Activated naive CD4-positive, alpha-beta T cell treated with anti-CD3 and anti-CD28 coated beads for 36 hours (primary cell): ENCODE measurements around the gene FBF1. TPM values are rescaled to one million over a fixed set of nuclear protein-coding genes. Genes with fewer than 3 reads are reported as not detected.

Experiments used
- CTCF ChIA-PET: fragments of 350-600 bp; sonication (Branson Sonifier 250); formaldehyde crosslinking; loops from one replicate; lab custom pipeline; 2021; ENCODE audit warnings: antibody characterized with exemption; lab: Charles Lee
- DNase-seq: peaks from one replicate; pipeline ENCODE4 v3.0.0-alpha.2; 2020
- H3K27ac Mint-ChIP-seq: one replicate; pipeline ENCODE4 v1.8.0; 2021; ENCODE audit warnings: mild to moderate bottlenecking, mixed read lengths
- H3K27me3 Mint-ChIP-seq: one replicate; pipeline ENCODE4 v1.8.0; 2021; ENCODE audit warnings: low read depth, mixed read lengths
- H3K36me3 Mint-ChIP-seq: one replicate; pipeline ENCODE4 v1.8.0; 2021; ENCODE audit warnings: low read depth, mixed read lengths
- H3K4me1 Mint-ChIP-seq: one replicate; pipeline ENCODE4 v1.8.0; 2021; ENCODE audit warnings: low read depth, mixed read lengths
- H3K4me3 Mint-ChIP-seq: one replicate; pipeline ENCODE4 v1.8.0; 2021; ENCODE audit warnings: mild to moderate bottlenecking, moderate library complexity, mixed read lengths
- H3K9me3 Mint-ChIP-seq: one replicate; pipeline ENCODE4 v1.8.0; 2021; ENCODE audit warnings: mixed read lengths
- intact Hi-C: fragments of 100-400 bp; cut with micrococcal nuclease; formaldehyde crosslinking; loops from one replicate; pipeline ENCODE4 v1.15.1; 2023
- total RNA-seq, 2 experiments: library from RNA; stranded (reverse); gene quantifications; one replicate each; pipeline ENCODE4 v1.2.3, GENCODE V29; 2021

The FBF1 gene
- 10 to 100 TPM; 20.7 to 21.0 TPM for total RNA-seq

- Mint-ChIP-seq H3K4me3 (peak within 1 kb of the TSS; percentile 88), H3K9me3 (no peaks in the 10 kb centered on the region), H3K27me3 (no peaks in the 10 kb centered on the region), H3K36me3 (peaks cover 2% of the 10 kb centered on the region), H3K27ac (peak within 1 kb of the TSS; percentile 76), H3K4me1 (peaks cover 11% of the 10 kb centered on the region)
- CTCF ChIA-PET = interaction anchor here (0.7 to 2.2 kb wide), 4 partner anchors 14 to 412 kb away, joined by 3 to 6 read pairs (median 4); no protein-coding TSS in a partner anchor
- intact Hi-C loops = loop anchor here (1.0 kb wide), 3 partner anchors 36 to 413 kb away; partner anchors contain the start of genes ACOX1 and TEN1
- DNase-seq = peak; percentile 92
Observed at GRCh38 chr17:75940727-75941441, at the start of gene FBF1. FBF1 (minus strand) TSS chr17:75941042; CDS start chr17:75938149, 2,893 bp downstream.

- no peaks in the 10 kb centered on the region for H3K27me3 Mint-ChIP-seq
- intact Hi-C loops = no loop called here
- no peak overlapping the region for H3K27ac Mint-ChIP-seq
- H3K4me1 Mint-ChIP-seq = no peaks in the 10 kb centered on the region
- H3K4me3 Mint-ChIP-seq = no peak overlapping the region
- no peak for DNase-seq
- H3K9me3 Mint-ChIP-seq = no peaks in the 10 kb centered on the region
- CTCF ChIA-PET = no interaction called here
- no peaks in the 10 kb centered on the region for H3K36me3 Mint-ChIP-seq
Observed at GRCh38 chr17:75987041-75987440, 46.2 kb upstream of the FBF1 start.

DNA sequence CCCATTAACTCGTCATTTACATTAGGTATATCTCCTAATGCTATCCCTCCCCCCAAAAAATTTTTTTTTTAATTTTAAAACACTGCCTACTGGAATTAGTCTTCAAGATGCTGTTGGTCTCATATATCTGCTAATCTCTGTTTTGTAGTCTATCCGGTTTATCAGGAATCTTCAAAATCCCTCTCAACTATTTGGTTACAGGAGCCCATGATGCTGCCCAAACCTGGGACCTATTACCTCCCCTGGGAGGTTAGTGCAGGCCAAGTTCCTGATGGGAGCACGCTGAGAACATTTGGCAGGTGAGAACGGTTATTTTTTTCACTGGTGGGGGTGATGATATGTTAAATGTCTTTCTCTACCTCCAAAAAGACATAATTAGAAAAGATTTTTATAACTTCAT lies 45.1 kb upstream of the FBF1 start:
- CTCF ChIA-PET = no interaction called here
- H3K9me3 Mint-ChIP-seq = no peaks in the 10 kb centered on the region
- no peak overlapping the region for H3K27ac Mint-ChIP-seq
- DNase-seq = no peak
- no peak overlapping the region for H3K4me3 Mint-ChIP-seq
- H3K27me3 Mint-ChIP-seq = no peaks in the 10 kb centered on the region
- no peaks in the 10 kb centered on the region for H3K4me1 Mint-ChIP-seq
- no peaks in the 10 kb centered on the region for H3K36me3 Mint-ChIP-seq
- intact Hi-C loops = no loop called here

- H3K4me1 Mint-ChIP-seq = peaks cover 6% of the 10 kb centered on the region
- no peak for DNase-seq
- intact Hi-C loops = no loop called here
- H3K4me3 Mint-ChIP-seq = no peak overlapping the region
- no peaks in the 10 kb centered on the region for H3K9me3 Mint-ChIP-seq
- no peaks in the 10 kb centered on the region for H3K27me3 Mint-ChIP-seq
- H3K36me3 Mint-ChIP-seq = peaks cover 3% of the 10 kb centered on the region
- CTCF ChIA-PET = interaction anchor here (0.6 to 1.1 kb wide), 2 partner anchors 16 to 19 kb away, joined by 4 to 7 read pairs; no protein-coding TSS in a partner anchor
- no peak overlapping the region for H3K27ac Mint-ChIP-seq
Observed at GRCh38 chr17:75983501-75984181, 42.8 kb upstream of the FBF1 start.

GRCh38 chr17:75981019-75981615 lies 40.3 kb upstream of the FBF1 start:
- CTCF ChIA-PET = interaction anchor here (0.7 to 1.5 kb wide), 4 partner anchors 19 to 468 kb away, joined by 3 to 6 read pairs (median 4); partner anchors contain the start of gene CDK3
- Mint-ChIP-seq H3K4me3 (peak overlapping the region; percentile 99), H3K4me1 (peaks cover 22% of the 10 kb centered on the region), H3K9me3 (no peaks in the 10 kb centered on the region), H3K27ac (peak overlapping the region; percentile 100), H3K36me3 (peaks cover 7% of the 10 kb centered on the region), H3K27me3 (no peaks in the 10 kb centered on the region)
- intact Hi-C loops = no loop called here
- no peak for DNase-seq

DNA sequence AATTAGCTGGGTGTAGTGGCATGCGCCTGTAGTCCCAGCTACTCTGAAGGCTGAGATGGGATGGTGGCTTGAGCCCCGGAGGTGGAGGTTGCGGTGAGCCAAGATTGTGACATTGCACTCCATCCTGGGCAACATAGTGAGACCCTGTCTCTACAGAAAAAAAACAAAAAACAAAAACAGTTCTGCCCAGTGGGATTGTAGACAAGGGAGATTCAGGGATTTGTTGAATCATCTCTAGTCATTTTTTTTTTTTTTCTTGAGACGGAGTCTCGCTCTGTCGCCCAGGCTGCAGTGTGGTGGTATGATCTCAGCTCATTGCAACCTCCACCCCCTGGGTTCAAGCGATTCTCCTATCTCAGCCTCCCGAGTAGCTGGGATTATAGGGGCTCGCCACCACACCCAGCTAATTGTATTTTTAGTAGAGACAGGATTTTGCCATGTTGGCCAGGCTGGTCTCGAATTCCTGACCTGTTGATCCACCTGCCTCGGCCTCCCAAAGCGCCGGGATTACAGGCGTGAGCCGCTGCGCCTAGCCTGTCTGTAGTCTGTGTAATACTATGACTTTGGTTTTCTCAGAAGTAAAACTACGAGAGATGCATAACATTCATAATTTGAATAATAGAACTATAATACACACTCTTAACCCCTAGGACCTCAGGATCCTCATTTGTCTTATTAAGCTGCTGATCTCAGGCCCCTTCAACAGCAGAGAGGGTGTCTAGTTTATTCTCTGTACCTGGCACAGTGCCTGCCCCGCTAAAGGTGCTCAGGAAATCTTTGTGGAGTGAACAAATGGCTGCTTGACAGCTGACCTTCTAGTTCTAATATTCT lies 39.6 kb upstream of the FBF1 start:
- peak overlapping the region; percentile 99 for H3K4me3 Mint-ChIP-seq
- no peaks in the 10 kb centered on the region for H3K9me3 Mint-ChIP-seq
- intact Hi-C loops = no loop called here
- H3K36me3 Mint-ChIP-seq = peaks cover 7% of the 10 kb centered on the region
- H3K4me1 Mint-ChIP-seq = peaks cover 28% of the 10 kb centered on the region
- CTCF ChIA-PET = interaction anchor here (0.6 to 1.5 kb wide), 6 partner anchors 20 to 469 kb away, joined by 3 to 6 read pairs (median 4); partner anchors contain the start of gene CDK3
- H3K27me3 Mint-ChIP-seq = no peaks in the 10 kb centered on the region
- DNase-seq = no peak
- peak overlapping the region; percentile 100 for H3K27ac Mint-ChIP-seq

GRCh38 chr17:75979705-75980187 lies 38.9 kb upstream of the FBF1 start:
- Mint-ChIP-seq H3K27ac (peak overlapping the region; percentile 100), H3K27me3 (no peaks in the 10 kb centered on the region), H3K4me3 (peak overlapping the region; percentile 99), H3K36me3 (peaks cover 7% of the 10 kb centered on the region), H3K4me1 (peaks cover 30% of the 10 kb centered on the region), H3K9me3 (no peaks in the 10 kb centered on the region)
- DNase-seq = no peak
- CTCF ChIA-PET = interaction anchor here (0.6 to 1.5 kb wide), 4 partner anchors 25 to 323 kb away, joined by 3 to 6 read pairs (median 4); no protein-coding TSS in a partner anchor
- intact Hi-C loops = loop anchor here (1.0 to 5.0 kb wide), 7 partner anchors 17 to 473 kb away; partner anchors contain the start of genes FBF1, UBE2O, UNK and WBP2

DNA sequence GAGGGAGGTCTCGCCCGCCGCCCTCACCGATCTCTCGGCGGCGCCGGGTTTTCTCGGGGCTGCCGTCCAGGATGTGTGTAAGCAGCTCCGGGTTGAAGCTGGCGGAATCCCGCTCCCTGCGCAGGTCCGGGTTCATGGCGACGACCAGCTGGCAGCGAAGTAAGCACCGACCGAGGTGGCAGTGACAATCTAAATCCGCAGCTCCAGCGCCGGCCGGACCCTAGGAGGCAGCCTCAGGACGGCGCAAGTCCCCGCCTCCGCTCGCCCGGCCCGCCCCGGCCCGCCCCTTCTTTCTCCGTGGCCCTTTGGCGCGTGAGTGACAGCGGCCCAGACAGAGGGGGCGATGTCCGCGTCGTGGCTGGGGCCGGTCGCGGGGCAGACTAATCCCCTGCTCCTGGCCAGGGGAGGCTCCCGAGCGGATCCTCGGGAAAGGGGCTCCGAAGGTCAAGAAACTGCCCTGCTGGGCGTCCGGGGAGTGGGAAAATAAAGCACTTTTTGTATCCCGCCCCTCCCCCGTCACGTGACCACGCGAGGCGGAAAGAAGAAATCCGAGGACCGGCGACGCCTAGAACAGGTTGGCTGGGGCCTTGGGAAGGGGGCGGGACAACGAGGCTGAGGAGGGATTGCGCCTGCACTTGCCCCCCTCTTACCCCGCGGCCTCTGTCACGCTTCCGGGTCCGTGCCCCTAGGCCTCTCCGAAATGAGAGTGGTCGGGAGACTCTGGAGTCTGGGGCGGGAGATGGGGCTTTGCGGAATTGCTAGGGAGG lies 38.3 kb upstream of the FBF1 start, which contains the start of the genes ACOX1 and TEN1:
ACOX1 (minus strand) TSS at position 229 of the 767 bp plus-strand sequence; CDS start at position 136, 93 bp downstream.
TEN1 (plus strand) TSS at position 303 of the 767 bp plus-strand sequence. CDS start 6,953 bp downstream, outside the sequence.
- H3K27me3 Mint-ChIP-seq = no peaks in the 10 kb centered on the region
- no peaks in the 10 kb centered on the region for H3K9me3 Mint-ChIP-seq
- CTCF ChIA-PET = interaction anchor here (0.6 to 1.2 kb wide), 2 partner anchors 9 to 10 kb away, joined by 3 to 4 read pairs; no protein-coding TSS in a partner anchor
- H3K27ac Mint-ChIP-seq = peak within 1 kb of the TSS; percentile 100
- peak within 1 kb of the TSS; percentile 99 for H3K4me3 Mint-ChIP-seq
- peak; percentile 98 for DNase-seq
- H3K36me3 Mint-ChIP-seq = peaks cover 7% of the 10 kb centered on the region
- H3K4me1 Mint-ChIP-seq = peaks cover 30% of the 10 kb centered on the region
- intact Hi-C loops = loop anchor here (1.0 to 5.0 kb wide), 7 partner anchors 18 to 473 kb away; partner anchors contain the start of genes FBF1, UBE2O, UNK and WBP2

DNA sequence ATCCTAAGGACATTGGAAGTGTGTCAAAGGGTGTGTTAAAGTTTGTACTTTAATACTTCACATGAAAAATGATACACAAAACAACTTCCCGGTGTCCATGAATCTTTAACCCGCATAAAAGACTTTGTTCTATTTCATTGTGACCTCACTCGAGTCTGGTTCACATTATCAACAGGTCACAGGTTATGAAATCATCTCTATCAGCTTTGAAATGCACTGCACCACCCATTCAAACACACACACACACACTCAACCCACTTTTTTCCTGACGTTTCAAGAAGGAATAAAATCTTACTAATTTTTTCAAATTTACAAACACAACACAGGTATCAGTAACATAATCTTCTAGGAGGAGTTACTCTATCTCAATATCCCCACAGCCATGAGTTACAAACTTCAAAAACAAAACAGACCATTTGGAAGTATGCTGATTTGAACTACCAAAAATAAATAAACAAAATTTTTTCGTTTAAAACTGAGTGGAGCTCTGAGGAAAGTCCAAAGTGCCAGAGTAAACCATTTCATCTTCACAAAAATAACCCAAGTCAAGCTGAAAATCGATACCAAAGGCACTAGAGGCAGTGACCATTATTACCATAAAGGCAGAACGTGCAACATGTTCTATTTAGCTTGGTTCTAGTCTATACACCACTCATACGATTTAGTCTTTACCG lies 35.5 kb upstream of the FBF1 start:
- no peak overlapping the region for H3K4me3 Mint-ChIP-seq
- H3K36me3 Mint-ChIP-seq = peaks cover 9% of the 10 kb centered on the region
- no peaks in the 10 kb centered on the region for H3K9me3 Mint-ChIP-seq
- CTCF ChIA-PET = interaction anchor here (1.3 kb wide), 1 partner anchor 12 kb away, joined by 6 read pairs; no protein-coding TSS in a partner anchor
- no peak for DNase-seq
- no peaks in the 10 kb centered on the region for H3K27me3 Mint-ChIP-seq
- H3K27ac Mint-ChIP-seq = no peak overlapping the region
- intact Hi-C loops = loop anchor here (5.0 kb wide), 2 partner anchors 144 to 476 kb away; partner anchors contain the start of gene UBE2O
- peaks cover 30% of the 10 kb centered on the region for H3K4me1 Mint-ChIP-seq

- peaks cover 30% of the 10 kb centered on the region for H3K4me1 Mint-ChIP-seq
- H3K36me3 Mint-ChIP-seq = peaks cover 9% of the 10 kb centered on the region
- no peak overlapping the region for H3K27ac Mint-ChIP-seq
- no peak for DNase-seq
- CTCF ChIA-PET = interaction anchor here (1.3 kb wide), 1 partner anchor 12 kb away, joined by 6 read pairs; no protein-coding TSS in a partner anchor
- no peaks in the 10 kb centered on the region for H3K9me3 Mint-ChIP-seq
- intact Hi-C loops = loop anchor here (5.0 kb wide), 2 partner anchors 143 to 477 kb away; partner anchors contain the start of gene UBE2O
- no peak overlapping the region for H3K4me3 Mint-ChIP-seq
- no peaks in the 10 kb centered on the region for H3K27me3 Mint-ChIP-seq
Observed at GRCh38 chr17:75975757-75976174, 34.9 kb upstream of the FBF1 start.
